GM04504 (cell line): Measurements from ENCODE around the gene FNDC11.
"Not testable (repeated sequence)": the region's sequence is repeated elsewhere in the genome, so short reads cannot be mapped to it uniquely, and the experiment has no call there.

ENCODE experiments used
- DNase-seq: peaks from one replicate; pipeline ENCODE4 v3.0.0-alpha.2; 2012; ENCODE audit warnings: low read depth

FNDC11 gene

DNA sequence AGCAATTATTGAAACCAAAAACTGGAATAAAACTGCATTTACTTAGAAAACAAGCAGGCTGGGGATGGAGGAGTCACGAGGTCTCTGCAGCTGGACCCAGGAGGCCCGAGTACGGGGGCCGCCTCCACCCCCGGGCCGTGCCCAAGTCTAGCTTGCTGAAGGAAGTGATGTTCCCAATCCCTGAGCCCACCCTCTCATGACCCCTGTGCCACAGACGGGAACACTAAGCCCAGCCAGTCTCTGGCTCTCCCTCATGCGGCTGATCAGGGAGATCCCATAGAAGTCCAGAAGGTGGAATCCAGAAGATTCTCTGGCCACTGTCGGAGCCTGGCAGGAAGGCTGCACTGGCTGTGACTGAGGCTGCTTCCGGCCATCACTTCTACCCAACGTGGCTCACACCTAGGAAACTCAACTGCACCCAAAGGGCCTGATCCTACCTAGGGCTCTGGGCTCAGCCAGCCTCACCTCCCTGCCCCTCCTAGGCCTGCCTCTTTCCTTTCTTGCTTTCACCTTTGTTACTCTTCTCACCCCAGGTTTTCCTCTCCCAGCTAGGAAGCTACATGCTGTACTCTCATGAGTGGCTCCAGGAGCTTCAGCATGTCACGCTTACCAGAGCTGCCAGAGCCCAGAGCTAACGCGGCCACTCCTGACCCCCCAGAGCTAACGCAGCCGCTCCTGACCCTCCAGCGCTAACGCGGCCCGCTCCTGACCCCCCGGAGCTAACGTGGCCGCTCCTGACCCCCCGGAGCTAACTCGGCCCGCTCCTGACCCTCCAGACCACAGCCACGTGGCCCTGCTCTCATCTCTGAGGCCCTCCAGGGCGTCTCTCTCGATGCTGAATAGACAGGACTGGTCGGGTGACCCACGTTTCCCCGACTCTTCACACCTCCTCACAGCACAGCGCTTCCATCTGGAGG is 44.8 kb downstream of the FNDC11 start:
- DNase-seq: no peak

DNA sequence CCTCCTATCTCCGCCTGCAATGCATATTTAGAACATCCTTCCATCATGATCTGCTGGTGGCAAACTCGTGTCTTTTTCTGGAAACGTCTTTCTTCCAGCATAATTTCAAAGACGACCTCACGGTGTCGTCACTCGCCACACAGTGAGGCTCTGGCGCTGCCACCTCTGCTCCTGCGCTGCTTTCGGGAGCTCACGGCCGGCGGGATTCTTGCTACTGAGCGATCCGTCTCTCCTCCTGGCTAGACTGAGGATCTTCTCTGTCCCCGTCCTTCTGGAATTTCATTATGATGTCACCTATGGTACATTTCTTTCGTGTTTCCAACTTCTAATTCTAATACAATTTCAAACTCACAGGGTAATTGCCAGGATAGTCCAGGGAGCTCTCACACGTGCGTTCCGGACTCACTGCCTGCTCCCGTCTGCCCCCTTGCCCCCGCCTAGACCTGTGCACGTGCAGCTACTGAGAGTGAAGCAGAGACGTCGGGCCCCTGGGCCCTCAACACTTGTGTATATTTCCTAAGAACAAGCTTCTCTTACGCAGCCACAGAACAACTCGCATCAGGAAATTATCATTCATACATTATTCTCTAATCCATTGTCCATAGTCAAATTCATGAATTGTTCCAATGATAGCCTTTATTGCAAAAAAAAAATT is 45.6 kb downstream of the FNDC11 start:
- DNase-seq: no peak

DNA sequence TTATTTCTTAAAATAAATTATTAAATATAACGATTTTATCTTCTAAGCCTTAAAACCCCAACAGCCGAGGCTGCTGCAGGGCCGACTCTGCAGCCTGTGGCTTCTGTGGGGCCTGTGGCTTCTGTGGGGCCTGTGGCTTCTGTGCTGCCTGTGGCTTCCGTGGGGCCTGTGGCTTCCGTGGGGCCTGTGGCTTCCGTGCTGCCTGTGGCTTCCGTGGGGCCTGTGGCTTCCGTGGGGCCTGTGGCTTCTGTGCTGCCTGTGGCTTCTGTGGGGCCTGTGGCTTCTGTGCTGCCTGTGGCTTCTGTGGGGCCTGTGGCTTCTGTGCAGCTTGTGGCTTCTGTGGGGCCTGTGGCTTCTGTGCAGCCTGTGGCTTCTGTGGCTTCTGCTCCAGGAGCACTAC is 47.7 kb downstream of the FNDC11 start:
- not testable (repeated sequence) for DNase-seq

DNA sequence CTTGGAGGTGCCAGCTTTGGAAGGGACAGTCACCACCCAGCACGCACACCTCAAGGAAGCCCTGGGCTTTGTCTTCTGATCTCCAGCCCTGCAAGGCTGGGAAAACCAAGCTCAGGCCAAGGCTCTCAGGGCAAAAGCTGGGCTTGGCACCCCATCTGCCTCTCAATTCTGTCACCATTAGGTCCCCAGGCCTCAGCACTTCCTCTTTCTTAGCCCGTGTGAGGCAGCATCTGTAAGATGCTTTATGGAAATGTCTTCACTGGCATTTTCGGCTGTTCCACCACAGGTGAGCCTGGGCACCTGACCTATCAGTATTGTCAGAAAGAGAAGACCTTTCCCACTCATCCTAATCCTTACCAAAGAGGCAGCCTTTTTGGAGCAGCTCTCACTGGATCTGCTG is 48.4 kb downstream of the FNDC11 start:
- DNase-seq: no peak
